HEK293 (cell line): ENCODE results near the gene GLIS1.

Source experiments
- MYNN ChIP-seq: fragments of 450-650 bp; formaldehyde crosslinking; IDR thresholded peaks from 2 replicates; pipeline ENCODE4 v1.5.1; 2016; ENCODE audit warnings: missing biosample characterization, missing genetic modification characterization, borderline replicate concordance
- YY1 ChIP-seq: fragments of 450-650 bp; formaldehyde crosslinking; IDR thresholded peaks from 2 replicates; pipeline ENCODE4 v1.5.1; 2018; ENCODE audit warnings: missing biosample characterization, missing genetic modification characterization
- TF ChIP-seq, protein P1 (sequence below): fragments of 450-650 bp; formaldehyde crosslinking; IDR thresholded peaks from 2 replicates; pipeline ENCODE4 v1.5.1; 2016; ENCODE audit warnings: missing biosample characterization, missing genetic modification characterization

DNA sequence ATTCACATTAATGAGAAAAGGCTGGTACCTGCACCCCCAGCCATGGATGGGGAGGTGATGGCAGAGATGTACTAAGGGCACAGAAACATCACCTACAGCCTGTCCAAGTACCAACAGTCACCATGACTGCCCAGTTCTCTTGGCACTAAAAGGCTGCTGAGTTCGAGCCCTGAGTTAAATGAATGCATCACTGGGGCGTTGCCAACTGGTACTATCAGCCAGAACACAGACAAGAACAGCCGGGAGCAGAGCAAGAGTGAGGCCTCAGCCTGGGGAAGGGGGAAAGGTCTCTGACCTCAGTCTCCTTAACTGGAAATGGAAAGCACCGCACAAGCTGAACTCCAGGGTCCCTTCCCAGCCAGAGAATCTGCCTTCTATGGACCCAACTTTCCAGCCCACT, 60.5 kb downstream of the GLIS1 start:
- TF ChIP-seq, protein P1, sequence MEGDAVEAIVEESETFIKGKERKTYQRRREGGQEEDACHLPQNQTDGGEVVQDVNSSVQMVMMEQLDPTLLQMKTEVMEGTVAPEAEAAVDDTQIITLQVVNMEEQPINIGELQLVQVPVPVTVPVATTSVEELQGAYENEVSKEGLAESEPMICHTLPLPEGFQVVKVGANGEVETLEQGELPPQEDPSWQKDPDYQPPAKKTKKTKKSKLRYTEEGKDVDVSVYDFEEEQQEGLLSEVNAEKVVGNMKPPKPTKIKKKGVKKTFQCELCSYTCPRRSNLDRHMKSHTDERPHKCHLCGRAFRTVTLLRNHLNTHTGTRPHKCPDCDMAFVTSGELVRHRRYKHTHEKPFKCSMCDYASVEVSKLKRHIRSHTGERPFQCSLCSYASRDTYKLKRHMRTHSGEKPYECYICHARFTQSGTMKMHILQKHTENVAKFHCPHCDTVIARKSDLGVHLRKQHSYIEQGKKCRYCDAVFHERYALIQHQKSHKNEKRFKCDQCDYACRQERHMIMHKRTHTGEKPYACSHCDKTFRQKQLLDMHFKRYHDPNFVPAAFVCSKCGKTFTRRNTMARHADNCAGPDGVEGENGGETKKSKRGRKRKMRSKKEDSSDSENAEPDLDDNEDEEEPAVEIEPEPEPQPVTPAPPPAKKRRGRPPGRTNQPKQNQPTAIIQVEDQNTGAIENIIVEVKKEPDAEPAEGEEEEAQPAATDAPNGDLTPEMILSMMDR (tag by site-specific recombination), result no peak
- TF ChIP-seq MYNN, result no peak
- TF ChIP-seq YY1, result no peak
